Esophagus muscularis mucosa (tissue), 3 donors: ENCODE measurements around the gene SCAMP2.

Experiments used
- CTCF ChIP-seq, 3 experiments: fragments of 200-600 bp in 2 of 3; fragments of 450-650 bp in 1 of 3; sonication (generic) in 2 of 3; IDR thresholded peaks; one replicate each; pipeline ENCODE4 v1.5.1; 2017 to 2019; ENCODE audit warnings: antibody characterized with exemption in 3 of 3, mild to moderate bottlenecking in 2 of 3, moderate library complexity in 1 of 3
- POLR2AphosphoS5 ChIP-seq, 2 donors: sonication (generic); formaldehyde crosslinking; IDR thresholded peaks; one replicate each; pipeline ENCODE4 v1.6.1; 2017; ENCODE audit warnings: antibody characterized with exemption in 2 of 2

DNA sequence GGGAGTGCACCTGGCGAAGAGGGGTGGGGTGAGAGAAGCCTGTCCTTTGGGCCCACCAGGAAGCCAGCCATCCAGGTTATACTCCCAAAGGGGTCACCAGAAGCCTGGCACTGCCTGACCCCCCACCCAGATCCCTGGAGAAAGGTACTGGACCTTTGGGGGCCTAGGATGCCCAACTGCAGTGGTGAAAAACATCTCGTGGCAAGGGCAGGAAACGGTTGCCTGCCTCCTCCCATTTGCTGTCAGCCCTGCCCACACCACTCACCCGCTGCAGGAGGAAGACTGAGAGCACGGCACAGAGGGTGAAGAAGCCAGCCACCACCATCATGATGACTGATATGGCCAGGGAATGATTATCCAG lies 28.0 kb downstream of the SCAMP2 start:
- no peak for TF ChIP-seq CTCF (IDR thresholded peaks at IDR 0.05)
- no peak for TF ChIP-seq POLR2AphosphoS5 (IDR thresholded peaks at IDR 0.05)
